ENCODE measurements around the gene PRKAG2.
"Not testable (repeated sequence)": the region's sequence is repeated elsewhere in the genome, so short reads cannot be mapped to it uniquely, and the experiment has no call there.

The PRKAG2 gene

DNA sequence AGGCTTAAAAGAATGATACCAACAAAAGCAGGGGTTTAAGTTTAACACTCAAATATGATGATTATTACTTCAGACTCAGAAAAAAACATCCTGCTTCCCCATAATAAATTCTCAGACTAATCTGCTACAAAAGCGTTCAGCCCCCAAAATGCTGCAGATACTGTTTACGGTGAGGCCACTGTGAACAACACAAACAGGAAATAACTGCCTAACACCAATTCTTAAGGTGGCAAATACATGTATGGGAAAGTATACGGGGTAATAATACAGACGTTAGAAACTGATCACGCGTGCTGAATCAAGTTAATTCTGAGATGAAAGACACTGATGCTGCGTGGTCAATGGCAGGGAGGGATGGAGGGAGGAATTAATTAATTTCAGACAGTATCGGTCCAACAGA, 295.2 kb downstream of the PRKAG2 start:
- DNase-seq (ENCODE audit: insufficient read length, low spot score) (no peak), FAIRE-seq (no peak)

- no peak for FAIRE-seq
- no peak for DNase-seq (ENCODE audit: insufficient read length, low spot score)
These were observed 297.3 kb downstream of the PRKAG2 start for GRCh38 chr7:151579644-151580043.

DNA sequence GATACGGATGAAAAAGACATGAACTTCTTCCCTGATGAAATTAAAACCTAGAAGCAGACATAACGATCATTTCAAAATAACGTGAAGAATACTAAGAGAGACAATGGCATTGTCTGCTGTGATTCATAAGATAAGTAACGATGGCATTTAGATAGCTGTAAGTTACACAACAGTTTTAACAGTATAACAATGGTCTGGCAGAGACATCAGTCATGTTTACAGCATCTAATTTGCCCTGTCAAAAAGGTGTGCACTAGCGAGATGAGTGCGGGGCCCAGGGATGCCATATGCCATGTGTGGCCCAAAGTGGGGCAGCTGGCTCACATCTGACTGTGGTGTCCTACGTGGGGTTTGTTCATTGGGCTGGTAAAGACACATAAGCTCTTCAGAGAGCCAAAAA, 301.5 kb downstream of the PRKAG2 start:
- no peak for FAIRE-seq

GRCh38 chr7:151573046-151573445, 303.9 kb downstream of the PRKAG2 start:
- FAIRE-seq = not testable (repeated sequence)

More for the DNA sequence above, 301.5 kb downstream of the PRKAG2 start:
- DNase-seq (ENCODE audit: insufficient read length, low spot score) = no peak

GRCh38 chr7:151572136-151572535, 304.8 kb downstream of the PRKAG2 start:
- no peak for DNase-seq (ENCODE audit: insufficient read length, low spot score)
- FAIRE-seq = no peak

More at GRCh38 chr7:151573046-151573445, 303.9 kb downstream of the PRKAG2 start:
- DNase-seq (ENCODE audit: insufficient read length, low spot score) = not testable (repeated sequence)

DNA sequence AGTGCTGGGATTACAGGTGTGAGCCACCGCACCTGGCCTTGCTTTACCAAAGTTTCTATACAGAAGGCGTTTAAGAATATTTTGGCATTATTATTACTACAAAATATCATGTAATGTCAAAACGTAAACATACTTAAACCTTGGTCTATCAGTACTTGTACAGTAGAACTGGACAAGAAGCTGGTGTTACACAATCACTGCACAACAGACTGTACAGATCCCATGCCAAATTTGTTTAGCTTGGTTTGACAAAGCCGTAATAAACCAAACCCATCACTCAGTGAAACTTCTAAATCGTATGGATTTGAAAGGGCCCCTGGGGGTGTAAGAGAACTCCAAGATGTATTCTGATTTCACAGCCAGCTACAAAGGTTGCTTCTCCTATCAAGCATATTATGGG, 305.4 kb downstream of the PRKAG2 start:
- DNase-seq (ENCODE audit: insufficient read length, low spot score) (no peak), FAIRE-seq (no peak)

GRCh38 chr7:151570366-151570915, 306.5 kb downstream of the PRKAG2 start:
- DNase-seq (ENCODE audit: insufficient read length, low spot score) = no peak
- FAIRE-seq = no peak

DNA sequence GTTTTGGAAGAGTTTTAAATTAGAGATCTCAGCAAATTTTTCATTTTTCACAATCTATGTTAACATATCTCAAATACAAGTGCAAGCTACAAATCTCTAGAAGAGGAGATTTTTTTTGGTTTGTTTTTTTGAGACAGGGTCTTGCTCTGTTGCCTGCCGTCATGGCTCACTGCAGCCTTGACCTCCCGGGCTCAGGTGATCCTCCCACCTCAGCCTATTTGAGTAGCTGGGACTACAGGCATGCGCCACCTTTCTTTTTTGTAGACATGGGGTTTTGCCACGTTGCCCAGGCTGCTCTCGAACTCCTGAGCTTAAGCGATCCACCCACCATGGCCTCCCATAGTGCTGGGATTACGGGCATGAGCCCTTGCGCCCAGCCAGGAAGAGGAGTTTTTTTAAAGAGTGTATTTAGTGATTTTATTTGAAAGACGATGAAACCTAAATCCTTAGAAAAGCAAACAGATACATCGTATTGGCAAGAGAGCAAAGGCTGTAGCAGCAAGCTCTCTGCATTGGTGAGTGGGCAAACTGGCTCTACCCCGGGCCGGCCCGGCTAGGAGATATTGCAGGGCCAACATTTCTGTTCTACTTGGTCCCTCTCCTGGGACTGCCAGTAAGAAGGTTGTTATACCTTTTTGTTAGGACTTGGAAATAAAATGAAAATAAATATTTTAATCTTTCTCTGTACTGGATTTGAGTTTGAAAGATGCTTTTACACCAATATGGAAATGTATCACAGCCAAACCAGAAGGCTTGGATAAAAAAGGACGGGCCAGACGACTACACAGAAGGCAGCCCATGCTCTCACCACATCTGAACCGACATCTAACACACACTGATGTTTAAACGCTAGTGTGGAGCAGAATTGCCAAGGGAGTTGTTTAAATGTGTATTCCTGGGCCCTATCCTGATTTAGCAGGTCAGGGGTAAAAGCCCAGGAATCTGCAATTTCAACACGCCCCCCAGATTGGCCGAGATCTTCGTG, 307.7 kb downstream of the PRKAG2 start:
- DNase-seq (ENCODE audit: insufficient read length, low spot score) (no peak), FAIRE-seq (no peak)

DNA sequence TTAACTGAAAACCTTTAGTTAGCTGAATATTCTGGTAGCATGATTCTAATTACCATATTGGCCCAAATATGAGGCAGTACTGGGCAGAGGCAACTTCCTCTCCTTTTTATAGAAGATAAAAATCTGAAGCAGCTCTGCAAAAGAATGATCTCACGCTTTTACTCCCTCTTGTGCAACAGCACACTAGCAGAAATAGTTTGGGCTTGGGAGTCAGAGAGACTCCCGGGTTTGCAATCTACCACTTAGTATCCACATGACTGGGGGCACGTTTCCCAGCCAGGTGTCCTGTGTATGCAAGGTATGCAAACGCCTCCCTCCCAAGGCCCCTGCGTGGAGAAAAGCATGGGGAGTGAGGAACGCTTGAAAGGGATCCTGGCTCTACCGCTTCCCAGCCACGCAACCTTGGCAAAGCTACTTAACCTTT, 310.0 kb downstream of the PRKAG2 start:
- DNase-seq (ENCODE audit: insufficient read length, low spot score) = no peak
- FAIRE-seq = no peak

GRCh38 chr7:151565541-151565940, 311.4 kb downstream of the PRKAG2 start:
- FAIRE-seq = no peak
- DNase-seq (ENCODE audit: insufficient read length, low spot score) = no peak

DNA sequence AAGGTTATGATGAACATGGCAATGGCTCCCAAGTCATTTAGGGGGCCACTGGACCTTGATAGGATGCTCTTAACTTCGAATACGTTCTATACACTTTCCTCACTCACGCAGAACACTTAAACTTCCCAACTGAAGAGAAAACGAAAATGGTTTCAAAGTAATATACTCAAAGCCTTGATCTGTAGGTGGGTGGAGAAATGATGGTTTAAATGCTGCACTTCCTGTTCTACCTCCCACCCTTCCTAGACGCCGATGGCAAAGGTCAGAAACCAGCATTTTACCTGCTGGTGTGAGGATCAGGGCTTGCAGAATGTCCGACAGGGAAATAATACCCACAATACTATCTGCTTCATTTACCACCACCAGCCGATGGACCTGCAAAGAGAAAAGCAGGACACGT, 316.7 kb downstream of the PRKAG2 start:
- no peak for FAIRE-seq
- no peak for DNase-seq (ENCODE audit: insufficient read length, low spot score)

DNA sequence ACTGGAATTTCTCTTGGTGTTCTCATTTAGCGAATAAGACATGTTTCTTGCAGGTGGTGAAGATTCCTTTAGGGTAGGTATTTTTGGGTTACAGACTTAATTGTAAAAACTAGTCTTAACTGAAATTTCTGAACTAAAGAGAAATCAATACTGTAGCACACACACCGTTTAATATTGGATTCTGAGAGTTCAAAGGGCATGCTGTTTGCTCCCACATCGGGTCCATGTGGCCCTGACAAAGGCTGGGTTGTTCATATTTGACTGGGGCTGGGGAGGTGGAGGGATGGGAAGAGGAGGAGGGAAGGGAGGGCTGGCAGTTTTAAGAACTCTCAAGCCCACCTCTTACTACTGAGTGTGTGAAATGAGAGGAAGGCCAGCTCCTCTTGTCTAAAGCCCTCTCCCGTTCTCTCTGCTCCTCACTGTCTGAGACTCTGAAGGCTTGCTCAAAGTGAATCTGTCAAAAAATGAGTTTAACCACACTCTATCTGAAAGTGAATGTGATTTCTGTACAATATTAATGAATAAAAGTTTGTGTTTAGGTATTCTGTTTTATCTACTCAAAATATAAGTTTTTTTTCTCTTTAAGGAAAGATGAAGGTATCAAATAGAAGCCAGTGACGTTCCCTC, 317.2 kb downstream of the PRKAG2 start:
- no peak for DNase-seq (ENCODE audit: insufficient read length, low spot score)
- no peak for FAIRE-seq

- DNase-seq (ENCODE audit: insufficient read length, low spot score) (no peak), FAIRE-seq (no peak)
These were observed 318.3 kb downstream of the PRKAG2 start for GRCh38 chr7:151558575-151558974.

DNA sequence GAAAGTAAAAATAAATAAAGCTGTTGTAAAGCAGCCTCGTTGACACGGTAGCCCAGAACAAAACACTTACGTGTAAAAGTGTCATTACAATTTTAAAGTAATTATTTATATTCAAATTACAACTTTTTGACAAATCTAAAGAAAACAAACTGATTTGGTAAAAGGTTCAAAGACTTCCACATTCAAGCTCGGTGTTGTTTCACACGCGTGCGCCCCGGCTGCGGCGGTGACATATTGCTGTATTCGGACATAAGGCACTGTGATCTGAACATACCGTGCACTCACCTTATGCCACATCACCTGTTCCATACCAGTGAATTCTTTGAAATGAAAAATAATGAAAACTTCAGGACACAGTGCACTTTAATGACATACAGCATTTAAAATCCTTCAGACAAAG, 320.3 kb downstream of the PRKAG2 start:
- DNase-seq (ENCODE audit: insufficient read length, low spot score) (no peak), FAIRE-seq (no peak)

- no peak for DNase-seq (ENCODE audit: insufficient read length, low spot score)
- no peak for FAIRE-seq
These were observed 323.6 kb downstream of the PRKAG2 start for GRCh38 chr7:151553356-151553755.

DNA sequence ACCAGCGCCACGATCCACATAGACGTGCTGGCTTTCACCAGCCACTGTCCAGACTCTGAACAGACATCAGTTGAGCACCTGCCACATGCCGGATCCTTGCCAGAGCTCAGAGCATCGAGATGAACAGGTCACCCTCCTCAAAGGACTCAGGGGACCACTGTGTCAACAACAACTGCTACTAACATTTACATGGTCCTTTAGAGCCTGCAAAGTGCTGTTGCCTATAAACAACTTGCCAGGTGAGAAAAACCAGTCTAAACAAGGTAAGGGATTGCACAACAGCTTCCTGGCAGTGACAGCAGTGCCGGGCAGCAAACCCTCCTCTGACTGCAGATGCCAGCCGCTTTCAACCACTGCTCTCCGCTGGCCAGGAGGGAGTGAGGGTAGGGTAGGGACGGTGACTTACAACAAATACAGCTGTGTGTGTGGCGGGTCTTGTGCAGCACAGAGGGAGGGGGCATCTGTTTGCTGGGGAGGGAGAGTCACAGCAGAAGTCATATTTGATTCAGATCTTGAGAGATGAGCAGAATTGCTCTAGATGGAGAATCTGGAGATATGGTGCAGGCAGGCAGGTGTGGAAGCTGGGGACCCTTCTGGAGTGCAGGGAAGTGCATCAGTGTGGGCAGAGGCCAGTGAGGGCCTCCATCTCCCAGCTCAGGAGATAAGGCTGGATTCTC, 324.4 kb downstream of the PRKAG2 start:
- DNase-seq (ENCODE audit: insufficient read length, low spot score) (no peak), FAIRE-seq (no peak)

DNA sequence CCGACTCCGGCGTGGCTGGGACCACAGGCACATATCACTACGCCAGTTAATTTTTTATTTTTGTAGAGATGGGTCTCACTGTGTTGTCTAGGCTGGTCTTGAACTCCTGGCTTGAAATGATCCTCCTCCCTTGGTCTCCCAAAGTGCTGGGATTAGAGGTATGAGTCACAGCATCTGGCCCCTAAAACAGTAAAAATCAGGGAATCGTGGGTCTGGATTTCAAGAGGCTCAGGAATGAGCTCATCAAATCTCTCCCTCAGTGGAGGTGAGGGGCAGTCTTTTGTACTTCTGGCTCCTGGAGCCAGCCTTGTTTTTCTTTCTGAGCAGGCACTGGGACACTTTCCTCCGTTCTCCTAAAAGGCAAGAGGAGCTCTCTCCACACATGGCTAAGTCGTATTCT, 325.1 kb downstream of the PRKAG2 start:
- DNase-seq (ENCODE audit: insufficient read length, low spot score) (no peak), FAIRE-seq (no peak)

- no peak for DNase-seq (ENCODE audit: insufficient read length, low spot score)
- no peak for FAIRE-seq
These were observed 326.1 kb downstream of the PRKAG2 start for GRCh38 chr7:151550656-151551286.

DNA sequence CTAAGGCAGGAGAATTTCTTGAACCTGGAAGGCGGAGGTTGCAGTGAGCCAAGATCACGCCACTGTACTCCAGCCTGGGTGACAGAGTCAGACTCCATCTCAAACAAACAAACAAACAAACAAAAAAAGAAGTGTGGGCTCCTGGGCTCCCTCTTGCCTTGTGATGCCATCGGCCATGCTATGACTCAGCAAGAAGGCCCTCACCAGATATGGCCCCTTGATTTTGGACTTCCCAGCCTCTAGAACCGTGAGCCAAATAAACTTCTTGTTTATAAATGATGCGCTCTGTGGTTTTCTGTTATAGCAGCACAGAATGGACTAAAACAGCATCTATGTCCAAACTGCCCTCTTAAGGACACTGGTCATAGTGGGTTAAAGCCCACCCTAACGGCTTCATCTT, 327.3 kb downstream of the PRKAG2 start:
- FAIRE-seq (no peak), DNase-seq (ENCODE audit: insufficient read length, low spot score) (no peak)

DNA sequence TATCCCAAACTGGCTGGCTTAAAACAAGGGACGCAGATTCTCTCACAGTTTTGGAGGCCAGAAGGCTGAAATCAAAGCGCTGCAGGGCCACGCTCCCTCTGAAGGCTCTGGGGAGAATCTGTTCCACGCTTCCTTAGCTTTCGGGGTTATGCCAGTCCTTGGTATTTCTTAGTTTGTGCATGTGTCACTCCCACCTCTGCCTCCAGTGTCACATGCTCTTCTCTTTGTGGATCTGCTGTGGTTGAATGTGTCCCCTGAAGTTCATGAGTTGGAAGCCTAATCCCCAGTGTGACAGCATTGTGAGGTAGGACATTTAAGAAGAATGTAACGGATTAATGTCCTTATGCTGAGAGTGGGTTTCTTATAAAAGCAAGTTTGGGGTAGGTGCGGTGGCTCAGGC, 327.8 kb downstream of the PRKAG2 start:
- FAIRE-seq (no peak), DNase-seq (ENCODE audit: insufficient read length, low spot score) (no peak)

- FAIRE-seq = no peak
- no peak for DNase-seq (ENCODE audit: insufficient read length, low spot score)
These were observed 332.7 kb downstream of the PRKAG2 start for GRCh38 chr7:151544183-151544582.

Measured in GM19239 (cell line).